ENCODE data around the gene TIMM29. TPM values are rescaled to one million over a fixed set of nuclear protein-coding genes. Genes with fewer than 3 reads are reported as not detected.
A peak's percentile ranks its signal among the peaks of the same experiment; 100 is the strongest.

Gene TIMM29
- total RNA-seq, 2 donors from 2014 or later = 34.9 to 47.9 TPM

DNA sequence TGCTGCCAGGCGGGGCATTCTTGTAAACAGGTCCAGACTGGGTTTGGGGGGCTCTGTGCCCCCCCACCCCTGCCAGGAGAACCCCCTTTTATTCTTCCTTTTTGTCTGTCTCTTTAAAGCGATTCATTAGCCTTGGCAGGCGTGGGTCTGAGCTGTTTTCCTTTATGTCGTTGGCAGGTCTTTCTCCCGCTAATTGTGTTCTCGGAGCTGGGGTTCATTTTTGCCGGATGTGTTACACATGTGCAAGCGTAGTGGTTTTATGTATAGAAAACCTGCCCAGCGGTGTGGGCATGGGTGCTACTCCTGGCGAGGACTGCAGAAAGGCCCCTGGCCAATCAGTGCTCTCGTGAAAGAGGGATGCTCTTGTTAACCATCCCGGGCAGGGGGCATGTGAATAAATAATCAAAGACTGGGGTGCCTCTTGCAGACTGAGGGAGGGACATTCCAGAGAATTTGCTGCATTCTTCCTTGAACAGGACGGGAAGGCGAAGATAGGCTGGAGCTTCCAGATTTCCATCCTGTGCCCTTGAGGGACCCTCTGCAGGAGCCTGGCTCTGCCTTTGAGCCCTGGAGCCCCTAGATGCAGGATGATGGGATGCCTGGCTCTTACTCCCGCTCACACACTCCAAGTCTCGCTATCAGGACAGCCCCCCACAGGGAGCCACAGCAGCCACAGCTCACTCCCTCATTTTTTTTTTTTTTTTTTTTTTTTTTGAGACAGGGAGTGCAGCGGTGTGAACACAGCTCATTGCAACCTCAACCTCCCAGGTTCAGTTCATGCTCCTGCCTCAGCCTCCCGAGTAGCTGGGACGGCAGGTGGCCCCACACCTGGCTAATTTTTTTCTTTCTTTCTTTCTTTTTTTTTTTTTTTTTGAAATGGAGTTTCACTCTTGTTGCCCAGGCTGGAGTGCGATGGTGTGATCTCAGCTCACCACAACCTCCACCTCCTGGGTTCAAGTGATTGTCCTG lies 43.1 kb upstream of the TIMM29 start:
- no peak overlapping the region for H3K27ac ChIP-seq
- TF ChIP-seq POLR2AphosphoS5 (IDR thresholded peaks at IDR 0.05) (no peak), POLR2A (IDR thresholded peaks at IDR 0.05) (no peak)
- TF ChIP-seq, protein P1, sequence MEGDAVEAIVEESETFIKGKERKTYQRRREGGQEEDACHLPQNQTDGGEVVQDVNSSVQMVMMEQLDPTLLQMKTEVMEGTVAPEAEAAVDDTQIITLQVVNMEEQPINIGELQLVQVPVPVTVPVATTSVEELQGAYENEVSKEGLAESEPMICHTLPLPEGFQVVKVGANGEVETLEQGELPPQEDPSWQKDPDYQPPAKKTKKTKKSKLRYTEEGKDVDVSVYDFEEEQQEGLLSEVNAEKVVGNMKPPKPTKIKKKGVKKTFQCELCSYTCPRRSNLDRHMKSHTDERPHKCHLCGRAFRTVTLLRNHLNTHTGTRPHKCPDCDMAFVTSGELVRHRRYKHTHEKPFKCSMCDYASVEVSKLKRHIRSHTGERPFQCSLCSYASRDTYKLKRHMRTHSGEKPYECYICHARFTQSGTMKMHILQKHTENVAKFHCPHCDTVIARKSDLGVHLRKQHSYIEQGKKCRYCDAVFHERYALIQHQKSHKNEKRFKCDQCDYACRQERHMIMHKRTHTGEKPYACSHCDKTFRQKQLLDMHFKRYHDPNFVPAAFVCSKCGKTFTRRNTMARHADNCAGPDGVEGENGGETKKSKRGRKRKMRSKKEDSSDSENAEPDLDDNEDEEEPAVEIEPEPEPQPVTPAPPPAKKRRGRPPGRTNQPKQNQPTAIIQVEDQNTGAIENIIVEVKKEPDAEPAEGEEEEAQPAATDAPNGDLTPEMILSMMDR (IDR thresholded peaks at IDR 0.05) = no peak
- H3K4me3 ChIP-seq = no peak overlapping the region
- H3K27me3 ChIP-seq (replicated peaks; ENCODE audit: insufficient read depth) = no peaks in the 10 kb centered on the region
- 47% methylated on average over 20 of the region's 20 CpGs for WGBS
- peaks cover 7% of the 10 kb centered on the region for H3K4me1 ChIP-seq (replicated peaks)
- H3K36me3 ChIP-seq = no peaks in the 10 kb centered on the region
- H3K9me3 ChIP-seq = no peaks in the 10 kb centered on the region
- DNase-seq (ENCODE audit: low spot score) = no peak
- intact Hi-C loops (cut with DNase I) = no loop called here

DNA sequence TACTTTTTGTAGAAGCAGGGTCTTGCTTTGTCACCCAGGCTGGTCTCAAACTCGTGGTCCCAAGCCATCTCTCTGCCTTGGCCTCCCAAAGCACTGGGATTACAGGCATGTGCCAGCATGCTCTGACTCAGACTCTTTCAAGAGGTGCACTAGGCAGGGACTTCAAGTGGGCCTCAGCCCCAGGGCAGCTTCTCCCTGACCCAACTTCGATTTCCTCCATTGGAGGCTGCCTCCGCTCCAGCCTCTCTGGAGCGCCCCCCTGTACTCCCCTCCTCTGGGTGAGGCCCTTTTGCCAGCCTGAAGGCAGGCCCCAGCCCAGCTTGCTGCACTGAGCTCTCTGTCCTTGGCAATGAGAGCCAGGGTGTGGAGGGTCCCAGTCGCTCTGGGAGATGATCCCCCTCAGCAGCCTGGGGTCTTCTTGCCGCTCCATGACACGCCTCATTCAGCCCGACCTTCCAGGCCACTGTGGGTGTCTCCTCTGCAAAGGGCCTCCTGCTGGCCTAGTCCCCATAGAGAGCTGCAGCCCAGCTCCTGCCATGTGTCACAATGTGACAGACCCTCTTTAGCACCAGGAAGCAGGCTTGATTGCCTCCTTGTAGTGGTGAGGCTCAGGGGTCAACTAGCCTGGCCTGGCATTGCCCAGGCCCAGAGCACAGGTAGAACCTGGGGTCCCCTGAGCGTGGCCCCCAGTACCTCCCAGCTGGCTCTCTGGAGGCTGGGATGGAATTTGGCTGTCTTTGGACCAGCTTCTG lies 40.8 kb upstream of the TIMM29 start:
- whole genome bisulfite sequencing = 71% methylated on average over 9 of the region's 9 CpGs
- peaks cover 18% of the 10 kb centered on the region for H3K4me1 ChIP-seq (replicated peaks)

DNA sequence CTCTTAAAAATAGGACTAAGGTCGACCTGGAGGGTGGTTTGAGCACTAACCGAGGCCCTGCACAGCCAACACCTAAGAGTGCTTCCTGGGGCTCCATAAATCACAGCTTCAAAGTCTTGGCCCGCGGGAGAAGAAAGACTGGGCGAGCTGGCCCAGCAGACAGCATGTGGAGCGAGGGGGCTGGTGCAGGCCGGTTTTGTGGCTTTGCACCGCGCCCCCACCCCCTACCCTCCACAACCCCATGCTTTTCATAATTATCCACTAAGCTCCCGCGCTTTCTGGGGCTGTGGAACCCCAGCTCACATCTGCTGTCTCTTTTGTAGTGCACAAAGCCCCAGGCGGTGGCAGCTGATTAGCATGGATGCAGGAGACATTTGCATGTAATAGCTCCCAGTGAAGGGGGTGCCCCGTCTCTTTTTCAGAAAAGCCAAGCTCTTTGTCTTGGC lies 40.2 kb upstream of the TIMM29 start:
- Histone ChIP-seq H3K9me3 (no peaks in the 10 kb centered on the region), H3K4me3 (no peak overlapping the region), H3K27ac (no peak overlapping the region), H3K27me3 (replicated peaks; ENCODE audit: insufficient read depth) (no peaks in the 10 kb centered on the region), H3K4me1 (replicated peaks) (peaks cover 18% of the 10 kb centered on the region), H3K36me3 (no peaks in the 10 kb centered on the region)
- TF ChIP-seq, protein P1 (IDR thresholded peaks at IDR 0.05) = no peak
- no peak for TF ChIP-seq POLR2A (IDR thresholded peaks at IDR 0.05)
- TF ChIP-seq POLR2AphosphoS5 (IDR thresholded peaks at IDR 0.05) = no peak
- 22% methylated on average over 13 of the region's 13 CpGs for WGBS
- intact Hi-C loops (cut with DNase I) = no loop called here
- peak; percentile 25 for DNase-seq (ENCODE audit: low spot score)

More for the DNA sequence above, 40.8 kb upstream of the TIMM29 start:
- H3K27ac ChIP-seq = peak overlapping the region; percentile 10 to 27
- no peak for DNase-seq (ENCODE audit: low spot score)
- H3K4me3 ChIP-seq = no peak overlapping the region
- H3K27me3 ChIP-seq (replicated peaks; ENCODE audit: insufficient read depth) = no peaks in the 10 kb centered on the region
- H3K36me3 ChIP-seq = no peaks in the 10 kb centered on the region
- H3K9me3 ChIP-seq = no peaks in the 10 kb centered on the region
- TF ChIP-seq POLR2AphosphoS5 (IDR thresholded peaks at IDR 0.05) (no peak), POLR2A (IDR thresholded peaks at IDR 0.05) (no peak)
- TF ChIP-seq, protein P1 (IDR thresholded peaks at IDR 0.05) = no peak
- intact Hi-C loops (cut with DNase I) = no loop called here

DNA sequence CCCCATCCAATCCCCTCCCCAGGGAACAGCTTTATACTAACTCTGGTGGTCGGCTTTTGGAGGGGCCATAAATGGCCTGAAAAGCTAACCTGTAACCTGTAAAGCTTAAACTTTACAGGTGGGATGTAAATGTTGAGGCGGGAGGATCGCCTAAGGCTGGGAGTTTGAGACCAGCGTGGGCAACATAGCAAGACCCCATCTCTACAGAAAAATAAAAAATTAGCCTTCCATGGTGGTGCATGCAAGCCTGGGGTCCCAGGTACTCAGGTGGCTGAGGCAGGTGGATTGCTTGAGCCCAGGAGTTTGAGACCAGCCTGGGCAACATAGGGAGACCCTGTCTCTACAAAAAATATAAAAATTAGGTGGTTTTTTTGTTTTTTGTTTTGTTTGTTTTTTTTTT lies 38.7 kb upstream of the TIMM29 start:
- TF ChIP-seq POLR2A (IDR thresholded peaks at IDR 0.05) (no peak), POLR2AphosphoS5 (IDR thresholded peaks at IDR 0.05) (no peak)
- TF ChIP-seq, protein P1 (IDR thresholded peaks at IDR 0.05) = no peak
- intact Hi-C loops (cut with DNase I) = no loop called here
- H3K27ac ChIP-seq = no peak overlapping the region
- no peak overlapping the region for H3K4me3 ChIP-seq
- no peak for DNase-seq (ENCODE audit: low spot score)
- WGBS = 97% methylated on average over 4 of the region's 4 CpGs
- H3K36me3 ChIP-seq = no peaks in the 10 kb centered on the region
- no peaks in the 10 kb centered on the region for H3K27me3 ChIP-seq (replicated peaks; ENCODE audit: insufficient read depth)
- H3K9me3 ChIP-seq = no peaks in the 10 kb centered on the region
- peaks cover 18% of the 10 kb centered on the region for H3K4me1 ChIP-seq (replicated peaks)

All from prostate gland (tissue), 2 donors.